ENCODE data around the gene NEK9. TPM values are rescaled to one million over a fixed set of nuclear protein-coding genes. Genes with fewer than 3 reads are reported as not detected.

The NEK9 gene
- total RNA-seq, 6 donors from 2014 or later = 37.5 to 96.4 (median 78.9) TPM

- ATAC-seq (ENCODE audit: low FRiP score in 2 of 2) (no peak), DNase-seq (no peak)
- 89% methylated on average over 2 of the region's 2 CpGs for WGBS, 2 donors
- H3K4me1 ChIP-seq = no peaks in the 10 kb centered on the region
- H3K27me3 ChIP-seq = no peaks in the 10 kb centered on the region
- H3K36me3 ChIP-seq = peaks cover 40 to 100% (median 81%) of the 10 kb centered on the region in 4 donors
- TF ChIP-seq CTCF (IDR thresholded peaks at IDR 0.05) (no peak), POLR2AphosphoS5 (IDR thresholded peaks at IDR 0.05) (no peak), EP300 (IDR thresholded peaks at IDR 0.05) (no peak), POLR2A (IDR thresholded peaks at IDR 0.05) (no peak)
- no peak overlapping the region for H3K4me3 ChIP-seq
- no peak overlapping the region for H3K27ac ChIP-seq
- no peaks in the 10 kb centered on the region for H3K9me3 ChIP-seq
These were observed 17.0 kb downstream of the NEK9 start for GRCh38 chr14:75109877-75110276.

- Histone ChIP-seq H3K9me3 (no peaks in the 10 kb centered on the region), H3K4me1 (no peaks in the 10 kb centered on the region), H3K27ac (no peak overlapping the region), H3K36me3 (peaks cover 24 to 99% (median 74%) of the 10 kb centered on the region in 4 donors), H3K27me3 (no peaks in the 10 kb centered on the region), H3K4me3 (no peak overlapping the region)
- TF ChIP-seq POLR2A (IDR thresholded peaks at IDR 0.05) (no peak), POLR2AphosphoS5 (IDR thresholded peaks at IDR 0.05) (no peak), CTCF (IDR thresholded peaks at IDR 0.05) (no peak), EP300 (IDR thresholded peaks at IDR 0.05) (no peak)
- WGBS, 2 donors = 63 to 79% methylated on average over 3 of the region's 3 CpGs
- no peak for ATAC-seq (ENCODE audit: low FRiP score in 2 of 2)
- DNase-seq = no peak
These were observed 19.7 kb downstream of the NEK9 start for GRCh38 chr14:75107186-75107585.

GRCh38 chr14:75101491-75101890 is 25.4 kb downstream of the NEK9 start:
- Histone ChIP-seq H3K36me3 (peaks cover 20 to 97% (median 73%) of the 10 kb centered on the region in 4 donors), H3K9me3 (no peaks in the 10 kb centered on the region), H3K27ac (no peak overlapping the region), H3K27me3 (no peaks in the 10 kb centered on the region), H3K4me1 (no peaks in the 10 kb centered on the region), H3K4me3 (no peak overlapping the region)
- WGBS, 2 donors = 91% methylated on average over 4 of the region's 4 CpGs
- DNase-seq (no peak), ATAC-seq (ENCODE audit: low FRiP score in 2 of 2) (no peak)
- no peak for TF ChIP-seq POLR2A (IDR thresholded peaks at IDR 0.05)
- no peak for TF ChIP-seq CTCF (IDR thresholded peaks at IDR 0.05)
- TF ChIP-seq POLR2AphosphoS5 (IDR thresholded peaks at IDR 0.05) = no peak
- TF ChIP-seq EP300 (IDR thresholded peaks at IDR 0.05) = no peak

GRCh38 chr14:75098682-75099081 is 28.2 kb downstream of the NEK9 start:
- Histone ChIP-seq H3K27me3 (no peaks in the 10 kb centered on the region), H3K4me3 (no peak overlapping the region), H3K4me1 (no peaks in the 10 kb centered on the region), H3K9me3 (no peaks in the 10 kb centered on the region), H3K36me3 (peaks cover 25 to 98% (median 71%) of the 10 kb centered on the region in 4 donors), H3K27ac (no peak overlapping the region)
- WGBS, 2 donors = 77 to 93% methylated on average over 1 of the region's 1 CpG
- TF ChIP-seq POLR2AphosphoS5 (IDR thresholded peaks at IDR 0.05) = no peak
- TF ChIP-seq POLR2A (IDR thresholded peaks at IDR 0.05) = no peak
- TF ChIP-seq EP300 (IDR thresholded peaks at IDR 0.05) = no peak
- no peak for TF ChIP-seq CTCF (IDR thresholded peaks at IDR 0.05)
- DNase-seq (no peak), ATAC-seq (ENCODE audit: low FRiP score in 2 of 2) (no peak)

GRCh38 chr14:75098212-75098611 is 28.6 kb downstream of the NEK9 start:
- Histone ChIP-seq H3K9me3 (no peaks in the 10 kb centered on the region), H3K27me3 (no peaks in the 10 kb centered on the region), H3K4me3 (no peak overlapping the region), H3K27ac (no peak overlapping the region), H3K36me3 (peaks cover 27 to 98% (median 74%) of the 10 kb centered on the region in 4 donors), H3K4me1 (no peaks in the 10 kb centered on the region)
- TF ChIP-seq POLR2AphosphoS5 (IDR thresholded peaks at IDR 0.05) (no peak), CTCF (IDR thresholded peaks at IDR 0.05) (no peak), POLR2A (IDR thresholded peaks at IDR 0.05) (no peak)
- no peak for DNase-seq
- no peak for ATAC-seq (ENCODE audit: low FRiP score in 2 of 2)

Measured in upper lobe of left lung (tissue), 6 donors.